ENCODE measurements around the gene VPS9D1. TPM values are rescaled to one million over a fixed set of nuclear protein-coding genes. Genes with fewer than 3 reads are reported as not detected.

VPS9D1 gene
- total RNA-seq, 4 donors from 2014 or later = 5.8 to 9.8 (median 7.0) TPM

DNA sequence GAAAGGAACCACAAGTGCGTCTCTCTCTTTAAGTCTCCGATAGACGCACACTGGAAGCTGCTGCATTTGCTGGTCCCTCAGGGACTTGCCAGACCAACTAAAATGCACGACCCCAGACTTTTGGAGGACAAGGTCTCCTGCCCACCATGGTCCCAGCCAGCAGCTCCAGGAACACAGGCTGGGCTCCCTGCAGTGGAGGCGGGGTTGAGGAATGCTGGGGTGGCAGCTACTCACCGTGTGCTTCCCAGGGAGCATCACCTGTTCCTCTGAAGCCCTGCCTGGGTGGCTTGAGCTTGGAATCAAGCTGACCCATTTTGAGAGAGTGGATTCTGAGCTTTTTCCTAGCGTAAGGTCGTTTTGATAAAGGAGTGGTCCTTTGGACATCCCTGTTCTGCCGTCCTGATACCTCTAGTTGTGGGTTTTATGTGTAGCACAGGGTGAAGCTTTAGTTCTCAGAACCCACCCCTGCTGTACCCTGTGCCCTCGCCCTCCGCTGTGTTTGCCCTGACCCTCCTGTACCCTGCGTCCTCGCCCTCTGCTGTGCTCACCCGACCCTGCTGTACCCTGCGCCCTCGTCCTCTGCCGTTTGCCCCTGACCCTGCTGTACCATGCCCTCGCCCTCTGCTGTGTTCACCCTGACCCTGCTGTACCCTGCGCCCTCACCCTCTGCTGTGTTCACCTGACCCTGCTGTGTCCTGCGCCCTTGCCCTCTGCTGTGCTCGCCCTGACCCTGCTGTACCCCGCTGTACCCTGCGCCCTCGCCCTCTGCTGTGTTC lies 11.6 kb upstream of the VPS9D1 start:
- TF ChIP-seq POLR2A (IDR thresholded peaks at IDR 0.05) = no peak
- no peak for TF ChIP-seq CTCF (IDR thresholded peaks at IDR 0.05)
- no peak for DNase-seq (ENCODE audit: low spot score in 2 of 2)
- intact Hi-C loops (cut with DNase I; ENCODE audit: low total_unique reads) = no loop called here
- no peak overlapping the region for H3K4me3 ChIP-seq (ENCODE audit: low read depth, poor library complexity, severe bottlenecking)
- 88 to 89% methylated on average over 24 of the region's 24 CpGs for WGBS, 2 donors

GRCh38 chr16:89730610-89731234 lies 10.0 kb upstream of the VPS9D1 start:
- no peak for DNase-seq (ENCODE audit: low spot score in 2 of 2)
- TF ChIP-seq CTCF (IDR thresholded peaks at IDR 0.05) = no peak
- TF ChIP-seq POLR2A (IDR thresholded peaks at IDR 0.05) = no peak
- WGBS, 2 donors = 86 to 90% methylated on average over 20 to 22 of the region's 22 CpGs
- no peak overlapping the region for H3K4me3 ChIP-seq (ENCODE audit: low read depth, poor library complexity, severe bottlenecking)
- intact Hi-C loops (cut with DNase I; ENCODE audit: low total_unique reads) = no loop called here

DNA sequence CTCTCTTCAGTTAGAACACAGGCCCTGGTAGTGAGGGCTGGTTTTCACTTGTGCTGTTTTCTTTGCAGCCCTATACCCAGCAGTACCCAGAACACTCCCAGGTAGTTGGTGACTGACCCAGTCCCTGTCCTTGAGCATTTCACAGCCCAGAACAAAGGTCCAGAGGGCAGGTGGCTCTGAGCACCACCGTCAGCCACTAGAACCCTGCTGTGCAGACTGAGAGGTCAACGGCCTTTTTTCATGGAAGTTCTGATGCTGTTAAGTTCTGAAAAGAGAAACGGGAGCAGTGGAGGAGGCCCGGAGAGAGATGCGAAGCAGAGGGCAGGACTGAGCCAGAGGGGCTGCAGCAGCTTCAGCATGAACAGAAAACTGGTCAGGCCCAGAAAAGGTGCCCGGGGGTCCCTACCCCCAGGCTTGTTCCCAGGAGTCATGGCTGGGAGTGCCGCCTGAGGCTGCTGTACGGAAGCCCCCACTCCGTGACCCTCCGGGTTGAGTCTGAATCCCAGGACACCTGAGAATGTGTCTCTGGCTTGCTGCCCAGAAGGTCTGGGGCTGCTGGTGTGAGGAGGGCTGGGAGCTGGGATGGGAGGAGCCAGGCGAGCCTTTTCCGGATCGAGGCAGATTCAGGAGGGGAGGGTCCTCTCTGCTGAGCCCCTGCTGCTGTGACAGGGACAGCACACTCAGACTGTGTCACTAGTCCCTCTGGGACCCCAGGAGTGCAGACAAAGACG lies 9.3 kb upstream of the VPS9D1 start:
- 68 to 84% methylated on average over 14 of the region's 14 CpGs for WGBS, 2 donors
- no peak for DNase-seq (ENCODE audit: low spot score in 2 of 2)
- intact Hi-C loops (cut with DNase I; ENCODE audit: low total_unique reads) = no loop called here
- H3K4me3 ChIP-seq (ENCODE audit: low read depth, poor library complexity, severe bottlenecking) = no peak overlapping the region
- TF ChIP-seq CTCF (IDR thresholded peaks at IDR 0.05) (no peak), POLR2A (IDR thresholded peaks at IDR 0.05) (no peak)

DNA sequence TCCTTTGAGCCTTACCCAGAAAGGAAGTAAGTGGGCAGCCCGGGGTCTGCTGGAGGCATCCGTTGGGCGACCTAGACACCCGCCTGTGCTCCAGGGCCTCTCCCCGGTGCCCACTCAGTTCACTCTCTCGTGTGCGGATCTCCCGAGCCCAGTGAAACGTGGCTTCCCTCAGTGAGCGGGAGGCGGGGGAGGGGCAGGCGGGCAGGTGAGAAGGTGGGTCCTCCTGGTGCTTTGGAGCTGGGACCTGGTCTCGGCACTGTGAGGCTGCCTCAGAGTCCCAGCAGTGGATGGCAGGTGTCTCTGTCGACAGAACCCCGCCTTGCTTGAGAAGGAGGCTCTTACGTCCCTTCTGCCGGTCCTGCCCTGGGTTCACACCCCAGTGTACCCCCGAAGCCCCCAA lies 8.6 kb upstream of the VPS9D1 start:
- no peak for DNase-seq (ENCODE audit: low spot score in 2 of 2)
- intact Hi-C loops (cut with DNase I; ENCODE audit: low total_unique reads) = no loop called here
- no peak for TF ChIP-seq POLR2A (IDR thresholded peaks at IDR 0.05)
- TF ChIP-seq CTCF (IDR thresholded peaks at IDR 0.05) = no peak
- no peak overlapping the region for H3K4me3 ChIP-seq (ENCODE audit: low read depth, poor library complexity, severe bottlenecking)
- 88 to 97% methylated on average over 8 to 18 of the region's 18 CpGs for WGBS, 2 donors

- TF ChIP-seq CTCF (IDR thresholded peaks at IDR 0.05) (no peak), POLR2A (IDR thresholded peaks at IDR 0.05) (no peak)
- WGBS, 2 donors = 82 to 84% methylated on average over 17 of the region's 17 CpGs
- no peak overlapping the region for H3K4me3 ChIP-seq (ENCODE audit: low read depth, poor library complexity, severe bottlenecking)
- intact Hi-C loops (cut with DNase I; ENCODE audit: low total_unique reads) = no loop called here
- DNase-seq (ENCODE audit: low spot score in 2 of 2) = no peak
Observed at GRCh38 chr16:89727406-89728120, 6.9 kb upstream of the VPS9D1 start.

Data from lower leg skin (tissue), 4 donors.